ENCODE results near the gene KCNAB1. TPM values are rescaled to one million over a fixed set of nuclear protein-coding genes. Genes with fewer than 3 reads are reported as not detected.

KCNAB1 gene
- polyA plus RNA-seq, 1 experiment, result 0.07 TPM

DNA sequence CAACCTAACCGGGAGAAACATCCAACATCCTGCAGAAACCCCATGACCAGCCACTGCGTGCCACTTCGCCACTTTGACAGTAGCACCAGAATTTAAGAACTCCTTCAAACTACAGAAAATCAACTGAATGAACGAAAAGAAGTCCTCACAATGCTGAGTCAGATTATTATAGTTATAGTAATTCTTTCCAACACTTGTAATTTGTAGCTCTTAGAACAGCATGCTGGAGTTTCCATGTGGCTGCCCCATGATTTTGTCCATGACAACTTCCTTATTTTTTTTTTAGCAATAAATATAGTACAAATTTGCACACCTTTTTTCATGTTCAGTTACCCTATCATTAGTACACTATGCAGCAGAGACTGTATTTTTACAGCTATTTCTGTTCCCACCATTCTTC is 460.7 kb downstream of the KCNAB1 start:
- CTCF ChIA-PET, result no interaction called here
- Histone ChIP-seq H3K4me3 (ENCODE audit: low read depth, low read length) (no peak overlapping the region), H3K27ac (ENCODE audit: low read depth, low read length) (no peak overlapping the region), H3K9me3 (ENCODE audit: control insufficient read depth, insufficient read depth, low read length) (no peaks in the 10 kb centered on the region), H3K27me3 (ENCODE audit: control insufficient read depth, insufficient read depth, low read length) (no peaks in the 10 kb centered on the region)
- no peak for DNase-seq (ENCODE audit: low read depth, low spot score)
- TF ChIP-seq, protein P1, sequence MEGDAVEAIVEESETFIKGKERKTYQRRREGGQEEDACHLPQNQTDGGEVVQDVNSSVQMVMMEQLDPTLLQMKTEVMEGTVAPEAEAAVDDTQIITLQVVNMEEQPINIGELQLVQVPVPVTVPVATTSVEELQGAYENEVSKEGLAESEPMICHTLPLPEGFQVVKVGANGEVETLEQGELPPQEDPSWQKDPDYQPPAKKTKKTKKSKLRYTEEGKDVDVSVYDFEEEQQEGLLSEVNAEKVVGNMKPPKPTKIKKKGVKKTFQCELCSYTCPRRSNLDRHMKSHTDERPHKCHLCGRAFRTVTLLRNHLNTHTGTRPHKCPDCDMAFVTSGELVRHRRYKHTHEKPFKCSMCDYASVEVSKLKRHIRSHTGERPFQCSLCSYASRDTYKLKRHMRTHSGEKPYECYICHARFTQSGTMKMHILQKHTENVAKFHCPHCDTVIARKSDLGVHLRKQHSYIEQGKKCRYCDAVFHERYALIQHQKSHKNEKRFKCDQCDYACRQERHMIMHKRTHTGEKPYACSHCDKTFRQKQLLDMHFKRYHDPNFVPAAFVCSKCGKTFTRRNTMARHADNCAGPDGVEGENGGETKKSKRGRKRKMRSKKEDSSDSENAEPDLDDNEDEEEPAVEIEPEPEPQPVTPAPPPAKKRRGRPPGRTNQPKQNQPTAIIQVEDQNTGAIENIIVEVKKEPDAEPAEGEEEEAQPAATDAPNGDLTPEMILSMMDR (IDR thresholded peaks at IDR 0.05; ENCODE audit: low read depth, low read length), result no peak
- POLR2A ChIA-PET, result interaction anchor here (0.8 kb wide), 1 partner anchor 30 kb away, joined by 3 read pairs; no protein-coding TSS in a partner anchor

DNA sequence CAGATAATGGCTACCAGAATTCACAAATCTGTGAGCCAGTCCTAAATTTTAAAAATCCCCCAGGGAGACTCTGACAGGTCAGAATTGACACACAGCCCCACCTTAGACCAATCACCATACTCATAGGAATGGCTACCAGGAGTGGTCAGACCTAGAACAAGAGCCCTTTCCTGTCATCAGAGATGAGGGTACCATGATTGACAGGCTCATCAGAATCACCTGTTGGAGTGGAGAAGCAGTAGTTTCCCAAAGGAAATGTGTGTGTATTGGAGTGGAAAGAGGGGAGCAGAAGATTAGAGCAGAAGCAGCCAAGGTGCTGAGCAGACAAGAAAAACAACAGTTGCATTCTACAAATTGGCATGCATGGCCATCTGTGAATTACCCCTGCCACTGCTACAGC is 461.6 kb downstream of the KCNAB1 start:
- no peak for DNase-seq (ENCODE audit: low read depth, low spot score)
- Histone ChIP-seq H3K27ac (ENCODE audit: low read depth, low read length) (no peak overlapping the region), H3K27me3 (ENCODE audit: control insufficient read depth, insufficient read depth, low read length) (no peaks in the 10 kb centered on the region), H3K9me3 (ENCODE audit: control insufficient read depth, insufficient read depth, low read length) (no peaks in the 10 kb centered on the region), H3K4me3 (ENCODE audit: low read depth, low read length) (no peak overlapping the region)
- CTCF ChIA-PET, result no interaction called here
- TF ChIP-seq, protein P1 (IDR thresholded peaks at IDR 0.05; ENCODE audit: low read depth, low read length), result no peak
- POLR2A ChIA-PET, result no interaction called here

DNA sequence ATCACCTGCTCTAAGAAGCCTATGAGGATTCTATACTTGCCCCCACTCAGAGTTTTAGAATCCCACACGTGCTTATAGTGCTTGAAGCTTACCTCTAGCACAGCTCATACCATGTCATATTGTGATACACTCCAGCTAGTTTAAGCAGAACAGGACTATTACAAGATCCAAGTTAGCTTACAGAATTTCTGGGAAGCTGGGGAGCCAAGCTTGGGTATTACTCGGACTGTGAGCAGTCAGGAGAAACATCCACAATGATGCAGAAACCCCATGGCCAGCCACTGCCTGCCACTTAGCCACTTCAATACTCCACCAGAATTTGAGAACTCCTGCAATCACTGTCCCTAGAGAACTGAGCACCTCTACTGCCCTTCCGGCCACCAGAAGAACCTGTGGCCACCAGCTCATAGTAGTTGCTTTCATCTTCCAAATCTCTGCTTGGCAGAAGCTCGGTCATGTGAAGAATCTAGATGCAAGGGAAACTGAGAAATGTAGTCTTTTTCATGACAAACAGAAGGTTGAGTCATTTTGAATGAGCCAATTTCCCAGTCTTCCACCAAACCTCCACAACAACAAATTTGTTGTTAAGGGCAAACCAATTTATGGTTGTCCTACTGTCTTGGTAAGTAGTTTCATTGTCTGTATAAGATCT is 462.3 kb downstream of the KCNAB1 start:
- ChIA-PET POLR2A (no interaction called here), CTCF (interaction anchor here (0.6 kb wide), 1 partner anchor 30 kb away, joined by 4 read pairs; no protein-coding TSS in a partner anchor)
- no peak for DNase-seq (ENCODE audit: low read depth, low spot score)
- Histone ChIP-seq H3K27me3 (ENCODE audit: control insufficient read depth, insufficient read depth, low read length) (no peaks in the 10 kb centered on the region), H3K27ac (ENCODE audit: low read depth, low read length) (no peak overlapping the region), H3K9me3 (ENCODE audit: control insufficient read depth, insufficient read depth, low read length) (no peaks in the 10 kb centered on the region), H3K4me3 (ENCODE audit: low read depth, low read length) (no peak overlapping the region)
- TF ChIP-seq, protein P1 (IDR thresholded peaks at IDR 0.05; ENCODE audit: low read depth, low read length), result no peak

- CTCF ChIA-PET, result no interaction called here
Measured at GRCh38 chr3:156583469-156583868, 463.1 kb downstream of the KCNAB1 start.

More at GRCh38 chr3:156583469-156583868, 463.1 kb downstream of the KCNAB1 start:
- H3K27me3 ChIP-seq (ENCODE audit: control insufficient read depth, insufficient read depth, low read length), result no peaks in the 10 kb centered on the region
- no peak for DNase-seq (ENCODE audit: low read depth, low spot score)
- H3K9me3 ChIP-seq (ENCODE audit: control insufficient read depth, insufficient read depth, low read length), result no peaks in the 10 kb centered on the region
- H3K27ac ChIP-seq (ENCODE audit: low read depth, low read length), result no peak overlapping the region
- H3K4me3 ChIP-seq (ENCODE audit: low read depth, low read length), result no peak overlapping the region
- POLR2A ChIA-PET, result no interaction called here
- TF ChIP-seq, protein P1 (IDR thresholded peaks at IDR 0.05; ENCODE audit: low read depth, low read length), result no peak

Data from AG04450 (cell line).